ENCODE measurements around the gene MOB3A. TPM values are rescaled to one million over a fixed set of nuclear protein-coding genes. Genes with fewer than 3 reads are reported as not detected.

MOB3A gene
- total RNA-seq, 2 donors from 2014 or later: 20.9 to 21.8 TPM

- no peak overlapping the region for H3K4me3 Mint-ChIP-seq
- Histone ChIP-seq H3K4me3 (ENCODE audit: low read length) (no peak overlapping the region), H3K27ac (ENCODE audit: low read depth, low read length) (no peak overlapping the region), H3K27me3 (ENCODE audit: control insufficient read depth, insufficient read depth, low read length, poor library complexity, severe bottlenecking) (no peaks in the 10 kb centered on the region), H3K4me1 (ENCODE audit: control insufficient read depth, insufficient read depth, low read length) (no peaks in the 10 kb centered on the region), H3K36me3 (ENCODE audit: control insufficient read depth, insufficient read depth, low read length) (peaks cover 81% of the 10 kb centered on the region), H3K9ac (ENCODE audit: extremely low read depth, low read length, poor library complexity, severe bottlenecking) (no peak overlapping the region), H3K9me3 (ENCODE audit: control insufficient read depth, low read length) (no peaks in the 10 kb centered on the region)
- 92 to 97% methylated on average over 10 of the region's 10 CpGs for WGBS, 2 experiments (ENCODE audit: insufficient coverage in 1 of 2, insufficient read length in 1 of 2)
- TF ChIP-seq CTCF (conservative IDR thresholded peaks at IDR 0.05): no peak
- H3K9me3 Mint-ChIP-seq: no peaks in the 10 kb centered on the region
- H3K27ac Mint-ChIP-seq: no peak overlapping the region
- H3K4me1 Mint-ChIP-seq: no peaks in the 10 kb centered on the region
- no peaks in the 10 kb centered on the region for H3K27me3 Mint-ChIP-seq (ENCODE audit: insufficient read depth)
- peaks cover 78% of the 10 kb centered on the region for H3K36me3 Mint-ChIP-seq (ENCODE audit: low read depth)
- DNase-seq: no peak
These were observed 26.9 kb upstream of the MOB3A start for GRCh38 chr19:2122982-2123381.

GRCh38 chr19:2122251-2122650, 26.1 kb upstream of the MOB3A start:
- Mint-ChIP-seq H3K4me1 (no peaks in the 10 kb centered on the region), H3K27ac (no peak overlapping the region), H3K4me3 (no peak overlapping the region), H3K27me3 (ENCODE audit: insufficient read depth) (no peaks in the 10 kb centered on the region), H3K9me3 (no peaks in the 10 kb centered on the region), H3K36me3 (ENCODE audit: low read depth) (peaks cover 77% of the 10 kb centered on the region)
- no peak overlapping the region for H3K27ac ChIP-seq (ENCODE audit: low read depth, low read length)
- H3K4me1 ChIP-seq (ENCODE audit: control insufficient read depth, insufficient read depth, low read length): no peaks in the 10 kb centered on the region
- WGBS, 2 experiments (ENCODE audit: insufficient coverage in 1 of 2, insufficient read length in 1 of 2): 95 to 97% methylated on average over 13 to 15 of the region's 15 CpGs
- H3K36me3 ChIP-seq (ENCODE audit: control insufficient read depth, insufficient read depth, low read length): peaks cover 79% of the 10 kb centered on the region
- no peak for TF ChIP-seq CTCF (conservative IDR thresholded peaks at IDR 0.05)
- no peak for DNase-seq
- H3K4me3 ChIP-seq (ENCODE audit: low read length): no peak overlapping the region
- no peak overlapping the region for H3K9ac ChIP-seq (ENCODE audit: extremely low read depth, low read length, poor library complexity, severe bottlenecking)
- no peaks in the 10 kb centered on the region for H3K27me3 ChIP-seq (ENCODE audit: control insufficient read depth, insufficient read depth, low read length, poor library complexity, severe bottlenecking)
- no peaks in the 10 kb centered on the region for H3K9me3 ChIP-seq (ENCODE audit: control insufficient read depth, low read length)

- no peaks in the 10 kb centered on the region for H3K9me3 Mint-ChIP-seq
- Histone ChIP-seq H3K9me3 (ENCODE audit: control insufficient read depth, low read length) (no peaks in the 10 kb centered on the region), H3K9ac (ENCODE audit: extremely low read depth, low read length, poor library complexity, severe bottlenecking) (no peak overlapping the region), H3K27me3 (ENCODE audit: control insufficient read depth, insufficient read depth, low read length, poor library complexity, severe bottlenecking) (no peaks in the 10 kb centered on the region), H3K27ac (ENCODE audit: low read depth, low read length) (no peak overlapping the region), H3K4me1 (ENCODE audit: control insufficient read depth, insufficient read depth, low read length) (no peaks in the 10 kb centered on the region), H3K36me3 (ENCODE audit: control insufficient read depth, insufficient read depth, low read length) (peaks cover 82% of the 10 kb centered on the region), H3K4me3 (ENCODE audit: low read length) (no peak overlapping the region)
- no peak for DNase-seq
- no peak overlapping the region for H3K4me3 Mint-ChIP-seq
- no peaks in the 10 kb centered on the region for H3K4me1 Mint-ChIP-seq
- no peaks in the 10 kb centered on the region for H3K27me3 Mint-ChIP-seq (ENCODE audit: insufficient read depth)
- 95 to 96% methylated on average over 16 to 27 of the region's 27 CpGs for whole genome bisulfite sequencing, 2 experiments (ENCODE audit: insufficient coverage in 1 of 2, insufficient read length in 1 of 2)
- no peak for TF ChIP-seq CTCF (conservative IDR thresholded peaks at IDR 0.05)
- H3K27ac Mint-ChIP-seq: no peak overlapping the region
- peaks cover 71% of the 10 kb centered on the region for H3K36me3 Mint-ChIP-seq (ENCODE audit: low read depth)
These were observed 25.4 kb upstream of the MOB3A start for GRCh38 chr19:2121416-2122051.
